Effector memory CD8-positive, alpha-beta T cell (primary cell): ENCODE results near the gene TRPC3.

Source experiments
- ATAC-seq: fragments of 150-1000 bp; cut with Tn5 transposase; replicated peaks from 2 replicates; pipeline ENCODE4 v1.10.0; 2021; ENCODE audit warnings: mild to moderate bottlenecking, moderate library complexity
- DNase-seq, 3 experiments: peaks; one replicate each; pipeline ENCODE4 v3.0.0; 2021
- H3K27ac Mint-ChIP-seq, 2 donors: one replicate each; pipeline ENCODE4 v1.8.0; 2022; ENCODE audit warnings: mild to moderate bottlenecking in 2 of 2, mixed read lengths in 2 of 2, moderate library complexity in 2 of 2
- H3K27me3 Mint-ChIP-seq, 2 donors: one replicate each; pipeline ENCODE4 v1.8.0; 2022; ENCODE audit warnings: mixed read lengths in 2 of 2
- H3K36me3 Mint-ChIP-seq: one replicate; pipeline ENCODE4 v1.8.0; 2022; ENCODE audit warnings: mild to moderate bottlenecking, moderate library complexity, mixed read lengths; ENCODE audit not compliant: insufficient read depth
- H3K4me1 Mint-ChIP-seq, 2 donors: one replicate each; pipeline ENCODE4 v1.8.0; 2022; ENCODE audit warnings: low read depth in 2 of 2, mixed read lengths in 2 of 2
- H3K4me3 Mint-ChIP-seq, 2 donors: one replicate each; pipeline ENCODE4 v1.8.0; 2022; ENCODE audit warnings: mild to moderate bottlenecking in 2 of 2, mixed read lengths in 2 of 2, moderate library complexity in 2 of 2
- H3K9me3 Mint-ChIP-seq, 2 donors: one replicate each; pipeline ENCODE4 v1.8.0; 2022; ENCODE audit warnings: mixed read lengths in 2 of 2

Gene TRPC3

DNA sequence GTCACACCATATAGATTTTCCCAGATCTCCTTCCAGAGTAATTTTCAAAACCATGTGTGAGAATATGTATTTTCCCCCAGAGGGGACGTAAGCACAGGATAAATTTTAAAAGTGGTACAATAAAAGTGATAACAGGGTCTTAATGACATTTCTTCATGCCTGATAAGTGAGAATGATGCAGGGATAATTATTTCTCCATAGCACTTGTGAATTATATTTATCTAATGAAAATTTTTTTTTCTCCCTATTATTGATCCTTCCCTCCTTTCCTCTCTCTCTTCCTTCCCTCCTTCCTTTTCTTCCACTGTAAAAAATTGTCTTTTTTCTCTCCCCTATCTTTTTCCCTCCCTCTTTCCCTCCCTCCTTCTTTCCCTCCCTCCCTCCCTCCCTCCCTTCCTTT is 17.0 kb upstream of the TRPC3 start:
- Mint-ChIP-seq H3K27ac (no peak overlapping the region), H3K9me3 (no peaks in the 10 kb centered on the region), H3K4me3 (no peak overlapping the region), H3K4me1 (no peaks in the 10 kb centered on the region), H3K27me3 (peaks cover 24 to 33% of the 10 kb centered on the region in 2 donors), H3K36me3 (no peaks in the 10 kb centered on the region)
- no peak for ATAC-seq
- DNase-seq, result no peak

DNA sequence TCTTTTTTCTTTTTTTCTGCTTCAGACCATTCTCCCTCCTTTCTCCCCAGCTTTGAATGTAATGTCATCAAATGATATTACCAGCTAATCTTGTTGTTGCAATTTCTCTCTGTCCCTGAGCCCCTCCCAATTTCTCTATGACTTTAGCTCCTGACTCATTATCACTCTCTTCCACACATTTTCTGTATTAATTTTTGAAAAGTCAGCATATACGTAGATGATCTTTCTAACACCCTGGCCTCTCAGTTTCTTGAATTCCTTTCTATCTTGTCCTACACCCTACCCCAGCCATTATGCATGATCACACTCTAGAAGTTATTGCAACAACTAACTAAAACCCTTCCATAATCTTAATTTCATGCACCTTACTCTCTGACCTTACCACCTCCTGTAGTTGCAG is 13.1 kb upstream of the TRPC3 start:
- peaks cover 13 to 20% of the 10 kb centered on the region in 2 donors for H3K27me3 Mint-ChIP-seq
- DNase-seq, result no peak
- H3K36me3 Mint-ChIP-seq, result no peaks in the 10 kb centered on the region

DNA sequence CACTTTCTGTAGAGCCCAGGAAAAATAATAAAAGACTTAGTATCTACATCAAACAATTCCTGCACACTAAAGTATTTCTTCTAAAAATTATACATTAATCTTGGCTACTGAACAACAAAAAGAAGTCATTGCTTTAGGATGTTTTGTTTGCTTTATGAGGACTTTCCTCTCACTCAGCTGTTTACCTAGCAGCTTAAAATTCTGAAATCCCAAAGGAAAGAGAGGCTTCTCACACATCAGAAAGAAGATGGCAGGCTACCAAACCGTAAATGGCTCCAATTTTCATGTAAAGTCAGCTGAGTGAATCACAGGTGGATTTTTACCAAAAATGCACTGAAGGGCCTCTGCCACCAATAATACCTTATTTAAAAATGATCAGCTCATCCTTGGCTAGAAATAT is 9.0 kb upstream of the TRPC3 start:
- H3K36me3 Mint-ChIP-seq, result no peaks in the 10 kb centered on the region
- H3K4me3 Mint-ChIP-seq, result no peak overlapping the region
- no peak for ATAC-seq
- DNase-seq, result no peak
- H3K27me3 Mint-ChIP-seq, result peaks cover 10 to 13% of the 10 kb centered on the region in 2 donors
- no peaks in the 10 kb centered on the region for H3K9me3 Mint-ChIP-seq
- H3K4me1 Mint-ChIP-seq, result no peaks in the 10 kb centered on the region
- H3K27ac Mint-ChIP-seq, result no peak overlapping the region

More for the DNA sequence above, 13.1 kb upstream of the TRPC3 start:
- no peak overlapping the region for H3K4me3 Mint-ChIP-seq
- H3K9me3 Mint-ChIP-seq, result no peaks in the 10 kb centered on the region
- H3K27ac Mint-ChIP-seq, result no peak overlapping the region
- H3K4me1 Mint-ChIP-seq, result no peaks in the 10 kb centered on the region
- ATAC-seq, result no peak

DNA sequence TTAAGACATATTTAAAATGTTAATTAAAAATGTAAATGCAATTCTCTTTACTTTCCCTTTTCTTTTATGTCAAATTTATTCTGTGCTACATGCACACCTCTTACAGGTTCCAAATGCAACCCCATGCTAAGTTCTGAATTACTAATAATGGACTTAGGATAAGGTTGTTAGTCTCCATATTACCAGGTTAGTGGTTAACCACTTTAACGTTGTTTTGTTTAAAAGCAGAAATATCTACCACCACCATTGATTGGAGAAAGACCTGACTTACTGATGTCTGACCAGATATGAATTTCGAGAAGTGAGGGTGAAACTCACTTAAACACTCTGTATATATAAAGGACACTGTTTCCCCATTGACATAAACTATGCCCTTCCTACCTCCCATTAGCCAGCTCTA is 6.9 kb upstream of the TRPC3 start:
- no peaks in the 10 kb centered on the region for H3K27me3 Mint-ChIP-seq
- H3K36me3 Mint-ChIP-seq, result no peaks in the 10 kb centered on the region
- H3K4me1 Mint-ChIP-seq, result no peaks in the 10 kb centered on the region
- H3K9me3 Mint-ChIP-seq, result no peaks in the 10 kb centered on the region
- H3K4me3 Mint-ChIP-seq, result no peak overlapping the region
- no peak overlapping the region for H3K27ac Mint-ChIP-seq
- ATAC-seq (no peak), DNase-seq (no peak)

DNA sequence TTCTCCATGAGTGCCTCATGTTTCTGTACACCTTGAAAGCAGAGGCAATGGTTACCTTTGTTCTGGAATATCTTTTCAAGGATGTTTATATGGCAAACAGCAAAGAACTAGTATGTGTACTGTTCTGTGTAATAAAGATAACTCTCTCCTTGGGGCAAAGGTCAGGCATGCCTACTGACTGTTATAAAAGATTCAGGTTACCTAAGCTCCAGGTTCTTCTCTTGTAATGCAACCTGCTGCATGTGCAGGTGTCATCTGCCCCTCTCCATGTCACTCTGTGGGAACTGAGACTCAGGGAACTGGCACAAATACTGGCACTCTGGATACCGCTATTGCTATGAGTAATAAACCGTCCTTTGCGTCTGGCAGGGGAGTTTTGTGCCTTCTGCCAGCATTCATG is 5.4 kb upstream of the TRPC3 start:
- H3K36me3 Mint-ChIP-seq, result no peaks in the 10 kb centered on the region
- H3K27ac Mint-ChIP-seq, result no peak overlapping the region
- DNase-seq (no peak), ATAC-seq (no peak)
- no peaks in the 10 kb centered on the region for H3K27me3 Mint-ChIP-seq
- no peak overlapping the region for H3K4me3 Mint-ChIP-seq
- peaks cover 0 to 2% of the 10 kb centered on the region in 2 donors for H3K4me1 Mint-ChIP-seq
- H3K9me3 Mint-ChIP-seq, result no peaks in the 10 kb centered on the region

DNA sequence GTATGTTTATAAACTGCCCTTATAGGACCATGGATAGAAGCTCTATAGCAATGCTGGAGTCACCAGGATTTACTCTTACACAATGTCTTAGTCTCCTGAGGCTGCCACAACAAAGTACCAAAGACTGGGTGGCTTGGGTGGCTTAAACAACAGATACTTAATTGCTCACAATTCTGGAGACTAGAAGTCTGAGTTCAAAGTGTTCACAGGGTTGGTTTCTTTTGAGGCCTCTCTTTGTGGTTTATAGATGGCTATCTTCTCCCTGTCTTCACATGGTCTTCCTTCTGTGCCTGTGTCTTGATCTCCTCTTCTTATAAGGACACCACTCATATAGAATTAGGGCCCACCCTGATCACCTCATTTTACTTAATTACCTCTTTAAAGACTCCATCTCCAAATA is 2.0 kb upstream of the TRPC3 start:
- Mint-ChIP-seq H3K27ac (no peak overlapping the region), H3K9me3 (no peaks in the 10 kb centered on the region), H3K36me3 (no peaks in the 10 kb centered on the region), H3K4me1 (peaks cover 9 to 18% of the 10 kb centered on the region in 2 donors), H3K27me3 (peaks cover 10 to 12% of the 10 kb centered on the region in 2 donors), H3K4me3 (no peak overlapping the region)
- ATAC-seq, result no peak
- DNase-seq, result no peak

DNA sequence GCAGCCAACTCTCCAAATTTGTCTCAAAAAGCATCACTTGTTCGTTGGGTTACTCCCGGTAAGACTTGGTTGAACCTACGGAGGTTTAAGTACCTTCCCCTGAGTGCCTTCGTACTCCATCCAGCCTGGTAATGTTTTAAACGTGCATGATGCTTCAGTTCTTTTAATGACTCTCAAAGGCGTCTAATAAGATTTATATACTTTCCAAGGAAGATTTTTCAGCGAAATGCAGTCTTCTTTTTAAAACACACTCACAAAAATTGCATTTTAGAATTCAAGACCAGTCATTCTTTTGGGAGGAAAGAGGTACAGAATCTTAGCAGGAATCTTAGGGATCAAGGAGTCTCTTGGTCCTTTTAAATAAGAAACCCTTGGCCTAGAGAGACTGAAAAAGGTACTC is 430 bp upstream of the TRPC3 start:
- peak overlapping the region; percentile 92 to 96 for H3K4me3 Mint-ChIP-seq
- peaks cover 18 to 20% of the 10 kb centered on the region in 2 donors for H3K27me3 Mint-ChIP-seq
- ATAC-seq (no peak), DNase-seq (no peak)
- no peaks in the 10 kb centered on the region for H3K9me3 Mint-ChIP-seq
- H3K27ac Mint-ChIP-seq, result no peak overlapping the region
- H3K4me1 Mint-ChIP-seq, result peaks cover 9 to 18% of the 10 kb centered on the region in 2 donors
- H3K36me3 Mint-ChIP-seq, result no peaks in the 10 kb centered on the region

DNA sequence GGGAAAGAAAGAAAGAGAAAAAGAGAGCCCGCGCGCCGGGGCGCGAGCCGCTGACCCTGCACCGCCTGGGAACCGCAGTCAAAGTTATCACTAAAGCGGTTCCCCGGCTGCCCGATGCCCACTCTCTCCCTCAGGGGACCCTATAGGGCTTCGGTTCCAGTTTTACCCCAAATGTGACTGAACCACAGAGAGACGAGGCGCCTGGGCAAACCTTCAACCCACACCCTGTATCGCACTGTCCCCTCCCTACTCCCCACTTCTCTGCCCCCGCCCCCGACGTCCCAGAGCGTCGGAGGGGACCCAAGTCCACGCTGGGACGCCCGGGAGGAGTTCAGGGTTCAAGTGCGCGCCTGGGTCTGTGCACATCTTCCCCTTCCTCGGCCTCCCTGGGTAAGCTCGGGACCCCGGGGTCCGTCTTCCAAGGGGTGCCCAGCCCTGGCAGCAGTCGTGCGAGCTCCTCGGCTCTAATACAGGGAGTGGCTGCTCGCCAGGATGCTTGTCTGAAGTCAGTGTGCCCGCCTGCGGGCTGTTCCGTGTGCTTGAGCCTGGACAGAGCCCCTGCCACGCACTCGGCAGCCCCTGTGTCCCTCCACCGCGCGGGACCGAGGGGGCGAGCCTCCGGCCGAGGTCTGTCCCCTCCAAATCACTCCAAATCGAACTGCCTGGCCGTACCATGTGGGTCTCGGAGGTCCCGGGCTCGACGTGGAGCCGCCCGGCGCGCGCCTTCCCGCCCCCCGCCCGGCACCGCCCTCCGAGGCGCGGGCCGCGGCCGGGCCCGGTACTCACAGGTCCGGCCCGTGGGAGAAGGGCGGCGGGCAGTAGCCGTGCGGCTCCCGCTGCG is 960 bp downstream of the TRPC3 start:
- peak; percentile 47 for ATAC-seq
- Mint-ChIP-seq H3K4me1 (peaks cover 9 to 18% of the 10 kb centered on the region in 2 donors), H3K27me3 (peaks cover 23 to 25% of the 10 kb centered on the region in 2 donors), H3K9me3 (no peaks in the 10 kb centered on the region), H3K27ac (peak overlapping the region in 1 of 2 donors; percentile 82), H3K4me3 (peak overlapping the region; percentile 92 to 96), H3K36me3 (no peaks in the 10 kb centered on the region)
- peak in 2 of 3 experiments; percentile 17 to 20 for DNase-seq

DNA sequence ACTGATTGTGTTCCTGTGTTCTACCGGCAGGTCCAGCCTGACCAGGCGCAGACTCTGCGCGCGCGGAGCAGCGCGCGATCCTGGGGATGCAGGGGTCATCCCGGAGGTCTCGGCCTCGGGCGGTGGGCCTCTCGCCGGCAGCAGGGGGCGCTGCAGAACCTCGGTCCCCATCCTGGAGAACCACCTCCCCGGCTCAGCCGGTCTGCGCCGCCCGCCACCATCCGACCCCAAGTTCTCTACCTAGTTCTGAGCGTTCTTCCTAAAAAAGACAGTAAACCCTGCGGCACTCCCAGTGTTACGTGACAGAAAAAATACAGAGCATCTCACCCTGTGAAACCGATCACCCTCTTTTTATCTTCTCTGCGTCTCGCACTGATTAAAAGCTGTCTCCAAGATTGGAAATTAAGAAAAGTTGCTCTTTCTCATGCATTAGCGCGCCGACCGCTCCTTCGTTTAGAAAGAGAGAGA is 1.6 kb downstream of the TRPC3 start:
- Mint-ChIP-seq H3K4me3 (peak overlapping the region; percentile 92 to 96), H3K4me1 (peaks cover 9 to 18% of the 10 kb centered on the region in 2 donors), H3K27ac (peak overlapping the region in 1 of 2 donors; percentile 82), H3K27me3 (peaks cover 29 to 31% of the 10 kb centered on the region in 2 donors), H3K9me3 (no peaks in the 10 kb centered on the region), H3K36me3 (no peaks in the 10 kb centered on the region)
- DNase-seq (peak; percentile 78 to 82 (median 81)), ATAC-seq (peak; percentile 86)

DNA sequence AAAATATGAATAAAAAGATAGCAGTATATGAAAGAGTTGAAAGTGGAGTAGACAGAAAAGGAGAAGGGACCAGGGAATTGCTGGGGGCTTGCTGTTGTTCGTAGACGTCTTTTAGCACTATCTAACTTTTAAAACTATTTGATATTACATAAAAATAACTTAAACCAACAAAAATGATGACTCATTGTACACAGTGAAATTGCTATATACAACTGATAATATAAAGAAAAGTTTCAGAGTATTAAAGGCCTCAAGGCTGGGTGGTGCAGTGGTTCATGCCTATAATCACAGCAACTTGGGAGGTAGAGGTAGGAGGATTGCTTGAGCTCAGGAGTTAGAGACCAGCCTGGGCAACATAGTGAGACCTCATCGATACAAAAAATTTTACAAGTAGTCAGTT is 5.2 kb downstream of the TRPC3 start:
- Mint-ChIP-seq H3K4me1 (peaks cover 9 to 14% of the 10 kb centered on the region in 2 donors), H3K36me3 (no peaks in the 10 kb centered on the region), H3K27ac (no peak overlapping the region), H3K9me3 (no peaks in the 10 kb centered on the region), H3K27me3 (peaks cover 41 to 43% of the 10 kb centered on the region in 2 donors), H3K4me3 (no peak overlapping the region)
- DNase-seq (no peak), ATAC-seq (no peak)

DNA sequence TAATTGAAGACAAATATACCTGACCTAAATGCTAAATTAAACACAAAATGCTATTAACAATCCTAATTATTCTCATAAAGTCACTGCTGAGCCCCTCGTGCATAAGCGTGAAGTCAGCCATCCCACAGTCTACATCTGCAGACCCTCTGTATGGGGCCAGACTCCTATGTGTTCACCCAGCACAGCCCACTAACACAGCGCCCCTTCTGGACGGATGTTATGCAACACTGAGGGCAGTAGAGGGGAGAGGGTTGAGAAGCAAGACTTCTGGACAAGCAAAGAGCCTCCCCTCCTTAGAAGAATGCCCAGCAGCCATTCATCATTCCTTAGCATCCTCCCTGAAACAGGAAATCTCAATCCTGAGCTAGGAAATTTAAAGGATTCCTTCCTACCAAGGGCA is 7.9 kb downstream of the TRPC3 start:
- H3K4me1 Mint-ChIP-seq, result peaks cover 6 to 7% of the 10 kb centered on the region in 2 donors
- peak; percentile 63 for ATAC-seq
- H3K27me3 Mint-ChIP-seq, result peaks cover 47 to 59% of the 10 kb centered on the region in 2 donors
- H3K36me3 Mint-ChIP-seq, result no peaks in the 10 kb centered on the region
- H3K27ac Mint-ChIP-seq, result no peak overlapping the region
- no peaks in the 10 kb centered on the region for H3K9me3 Mint-ChIP-seq
- peak in 2 of 3 experiments; percentile 15 to 16 for DNase-seq
- H3K4me3 Mint-ChIP-seq, result no peak overlapping the region

DNA sequence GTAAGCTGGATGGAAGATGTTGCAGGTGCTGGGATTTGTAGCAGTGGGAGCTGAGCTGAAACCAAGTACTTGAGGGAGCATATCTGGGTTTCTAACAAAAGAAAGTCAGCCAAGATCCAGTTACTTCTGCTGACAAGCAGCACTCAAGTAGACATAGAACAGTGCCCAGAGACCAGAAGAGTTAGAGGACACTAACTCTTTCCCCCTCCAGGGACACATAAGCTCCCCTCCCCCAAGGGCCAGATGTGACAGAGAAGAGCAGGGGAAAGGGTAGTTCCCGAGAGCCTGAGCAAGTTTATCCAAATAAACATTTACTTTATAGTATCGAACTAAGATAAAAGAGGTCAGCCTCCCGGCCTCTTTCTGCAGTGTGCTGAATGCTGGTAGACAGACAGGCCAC is 12.2 kb downstream of the TRPC3 start:
- Mint-ChIP-seq H3K9me3 (no peaks in the 10 kb centered on the region), H3K4me3 (no peak overlapping the region), H3K27ac (no peak overlapping the region), H3K27me3 (peaks cover 24 to 37% of the 10 kb centered on the region in 2 donors), H3K36me3 (peaks cover 3% of the 10 kb centered on the region), H3K4me1 (peaks cover 16 to 17% of the 10 kb centered on the region in 2 donors)
- DNase-seq (no peak), ATAC-seq (no peak)

DNA sequence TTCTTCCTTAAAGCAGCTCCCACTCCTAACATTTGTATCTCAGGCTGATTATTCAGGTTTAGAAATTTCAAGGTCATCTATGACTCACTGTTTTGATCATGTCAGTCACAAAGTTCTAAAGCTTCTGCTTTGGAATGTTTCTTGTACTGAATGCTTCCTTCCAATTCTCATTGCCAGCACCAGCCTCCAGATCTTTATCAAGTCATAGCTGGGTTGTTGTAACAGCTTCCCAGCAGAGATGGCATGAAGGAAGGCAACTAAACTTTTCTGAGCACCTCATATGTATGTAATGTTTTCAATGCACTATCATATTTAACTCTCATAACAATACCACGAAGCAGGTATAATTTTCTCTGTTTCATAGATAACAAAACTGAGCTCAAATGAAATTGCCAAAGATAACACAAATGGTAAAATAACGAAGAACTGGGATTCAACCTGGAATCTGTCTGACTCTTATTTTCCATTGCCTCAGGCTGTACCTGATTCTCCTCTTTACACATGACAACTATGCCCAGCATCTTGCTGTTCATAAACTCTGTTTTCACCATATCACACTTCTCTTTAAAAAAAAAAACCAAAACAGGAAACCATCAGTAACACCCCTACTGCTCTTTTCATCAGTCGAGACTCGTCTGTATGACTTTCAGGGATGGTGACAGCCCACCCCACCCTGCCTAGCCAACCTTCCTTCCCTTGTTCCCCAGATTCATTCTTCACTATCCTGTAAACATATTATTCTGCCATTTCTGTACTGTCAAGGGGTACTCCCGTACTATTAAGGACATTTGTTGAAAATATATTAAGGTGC is 13.4 kb downstream of the TRPC3 start:
- peak overlapping the region in 1 of 2 donors; percentile 11 for H3K4me3 Mint-ChIP-seq
- peaks cover 16 to 17% of the 10 kb centered on the region in 2 donors for H3K4me1 Mint-ChIP-seq
- peaks cover 3% of the 10 kb centered on the region for H3K36me3 Mint-ChIP-seq
- peak overlapping the region in 1 of 2 donors; percentile 70 for H3K27ac Mint-ChIP-seq
- DNase-seq (peak in 1 of 3 experiments; percentile 10), ATAC-seq (peak; percentile 98)
- H3K27me3 Mint-ChIP-seq, result peaks cover 24 to 37% of the 10 kb centered on the region in 2 donors
- no peaks in the 10 kb centered on the region for H3K9me3 Mint-ChIP-seq
